NCI-H345 treated with DMSO at 0.1 percent for 48 hours (cell line): ENCODE data around the gene CD99L2.

Experiments used
- DNase-seq: peaks from one replicate; lab custom pipeline; 2025; ENCODE audit not compliant: unreplicated experiment; lab: John Stamatoyannopoulos, UW

The CD99L2 gene

DNA sequence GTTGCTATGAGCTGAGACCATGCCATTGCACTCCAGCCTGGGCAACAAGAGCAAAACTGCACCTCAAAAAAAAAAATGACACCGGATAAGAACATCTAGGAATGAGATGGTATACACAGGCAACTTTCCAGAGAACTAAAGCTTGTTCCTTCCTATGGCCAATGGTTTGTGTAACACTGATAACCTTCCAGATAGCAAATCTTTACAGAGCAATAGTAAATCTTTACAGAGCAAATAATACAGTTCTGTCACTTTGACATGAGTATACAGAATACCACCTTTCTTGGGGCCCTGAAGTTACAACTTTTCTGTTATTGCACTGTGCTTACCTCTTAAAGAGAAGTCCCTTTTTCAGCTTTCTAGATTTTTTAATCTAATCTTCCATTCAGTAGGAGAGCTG is 91.6 kb downstream of the CD99L2 start:
- no peak for DNase-seq

DNA sequence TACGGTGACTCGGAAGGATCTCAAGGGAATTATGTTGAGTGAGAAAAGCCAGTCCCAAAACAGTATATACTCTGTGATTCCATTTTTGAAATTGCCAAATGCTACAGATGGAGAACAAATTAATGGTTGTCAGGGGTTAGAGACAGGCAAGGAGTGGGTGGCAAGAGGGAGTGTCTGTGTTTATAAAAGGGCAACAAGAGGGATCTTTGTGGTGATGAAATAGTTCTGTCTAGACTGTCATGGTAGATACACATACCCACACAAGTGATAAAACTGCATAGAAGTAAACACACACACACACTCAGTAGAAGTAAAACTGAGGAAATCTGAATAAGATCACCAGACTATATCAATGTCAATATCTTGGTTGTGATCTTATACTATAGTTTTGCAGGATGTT is 92.7 kb downstream of the CD99L2 start:
- DNase-seq: no peak

DNA sequence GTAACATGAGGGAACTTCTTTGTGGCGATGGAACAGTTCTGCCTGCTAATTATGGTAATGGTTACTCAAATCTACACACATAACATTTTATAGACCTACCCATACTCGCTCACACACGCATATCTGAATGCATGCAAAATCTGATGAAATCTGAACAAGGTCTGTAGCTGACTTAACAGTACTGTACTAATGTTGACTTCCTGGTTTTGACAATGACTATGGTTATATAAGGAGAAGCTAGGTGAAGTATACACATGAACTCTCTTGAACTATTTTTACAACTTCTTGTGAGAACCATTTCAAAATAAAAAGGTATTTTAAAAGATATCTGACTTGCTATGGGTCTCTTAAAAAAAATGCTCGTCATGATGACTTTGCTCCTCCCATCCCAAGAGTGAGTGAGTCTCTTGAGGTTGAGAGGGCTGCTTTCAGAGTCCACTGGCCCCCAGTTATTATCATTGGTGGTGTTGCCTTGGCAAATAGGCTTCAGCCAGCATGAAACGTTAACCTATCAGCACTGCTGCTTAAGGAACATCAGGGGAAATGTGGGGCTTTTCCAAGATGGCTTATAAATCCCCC is 105.4 kb downstream of the CD99L2 start:
- no peak for DNase-seq

DNA sequence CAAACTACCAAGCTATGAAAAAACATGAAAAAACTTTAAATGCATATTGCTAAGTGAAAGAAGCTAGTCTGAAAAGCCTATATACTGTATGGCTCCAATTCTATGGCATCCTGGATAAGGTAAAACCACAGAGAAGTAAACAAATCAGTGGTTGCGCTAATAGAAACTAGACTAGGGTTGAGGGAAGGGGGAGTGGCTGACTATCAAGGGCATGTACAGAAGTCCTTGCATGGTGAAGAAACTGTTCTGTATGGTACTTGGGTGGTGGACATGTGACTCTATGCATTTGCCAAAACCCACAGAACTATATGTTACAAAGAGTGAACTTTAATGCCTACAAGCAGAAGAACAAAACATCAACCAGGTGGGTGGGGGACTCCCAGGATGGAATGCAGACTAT is 108.4 kb downstream of the CD99L2 start:
- no peak for DNase-seq

DNA sequence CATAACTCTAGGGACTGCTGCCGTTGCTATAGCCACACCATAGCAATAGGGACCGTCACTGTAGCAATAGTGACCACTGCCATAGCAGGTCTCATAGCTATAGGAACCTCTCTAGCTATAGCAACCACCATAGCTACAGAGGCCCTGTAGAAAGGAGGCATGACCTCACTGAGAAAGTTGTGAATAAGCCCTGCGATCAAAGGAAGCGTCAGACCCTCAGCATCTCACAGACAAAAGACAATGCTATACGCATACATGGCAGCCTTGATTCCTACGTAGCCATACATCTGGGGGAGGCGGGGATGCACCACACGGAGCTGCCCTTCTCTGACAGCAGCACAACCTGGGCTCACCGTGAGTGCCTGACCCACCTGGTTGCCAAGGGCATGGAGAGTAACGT is 116.8 kb downstream of the CD99L2 start:
- no peak for DNase-seq

DNA sequence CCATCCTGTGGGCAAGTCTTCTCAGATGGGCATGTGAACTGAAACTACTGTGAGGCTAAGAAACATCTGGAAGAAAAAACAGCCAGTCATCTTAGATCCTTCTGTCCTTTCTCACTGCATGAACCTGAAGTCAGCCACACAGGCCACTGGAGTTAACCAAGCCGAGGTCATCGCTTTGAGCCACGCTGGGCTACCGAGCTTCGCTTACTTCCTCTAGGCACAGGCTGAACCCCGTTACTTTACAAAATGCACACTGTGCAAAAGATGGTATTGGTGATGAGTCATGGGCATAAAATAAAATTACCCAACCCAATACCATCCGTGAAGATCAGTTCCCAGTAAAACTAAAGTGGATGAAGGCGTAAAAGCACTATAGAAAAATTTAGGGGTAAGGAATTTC is 119.1 kb downstream of the CD99L2 start:
- DNase-seq: no peak

DNA sequence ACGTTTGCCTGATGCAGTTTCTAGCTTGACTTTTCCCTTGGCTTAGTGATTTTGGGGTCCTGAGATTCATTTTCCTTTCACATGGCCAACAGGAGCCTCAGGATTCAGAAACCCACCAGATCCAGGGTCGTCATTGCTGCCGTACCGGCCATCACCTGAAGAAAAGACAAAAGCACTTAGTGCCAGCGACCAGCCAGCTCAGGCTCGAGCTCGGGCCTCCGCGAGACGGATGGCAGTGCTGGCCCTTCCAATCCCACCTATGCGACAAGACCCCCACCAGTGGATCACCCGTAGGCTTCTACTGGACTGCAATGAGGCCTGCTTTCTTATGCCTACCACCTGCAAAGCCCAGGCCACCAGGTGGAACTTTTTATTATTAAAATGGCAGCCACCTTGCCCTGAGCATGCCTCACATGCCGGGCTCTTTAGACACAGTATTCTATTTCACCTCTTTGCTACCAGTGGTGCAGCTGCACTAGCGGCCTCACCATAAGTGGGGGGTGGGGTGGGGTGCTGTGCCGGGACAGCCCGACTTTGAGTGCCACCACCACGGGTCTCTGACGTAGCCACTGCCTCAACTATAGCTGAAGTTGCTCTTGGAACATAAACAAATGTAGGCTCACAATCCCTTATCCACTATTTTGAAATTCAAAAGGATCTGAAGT is 121.0 kb downstream of the CD99L2 start:
- DNase-seq: no peak

DNA sequence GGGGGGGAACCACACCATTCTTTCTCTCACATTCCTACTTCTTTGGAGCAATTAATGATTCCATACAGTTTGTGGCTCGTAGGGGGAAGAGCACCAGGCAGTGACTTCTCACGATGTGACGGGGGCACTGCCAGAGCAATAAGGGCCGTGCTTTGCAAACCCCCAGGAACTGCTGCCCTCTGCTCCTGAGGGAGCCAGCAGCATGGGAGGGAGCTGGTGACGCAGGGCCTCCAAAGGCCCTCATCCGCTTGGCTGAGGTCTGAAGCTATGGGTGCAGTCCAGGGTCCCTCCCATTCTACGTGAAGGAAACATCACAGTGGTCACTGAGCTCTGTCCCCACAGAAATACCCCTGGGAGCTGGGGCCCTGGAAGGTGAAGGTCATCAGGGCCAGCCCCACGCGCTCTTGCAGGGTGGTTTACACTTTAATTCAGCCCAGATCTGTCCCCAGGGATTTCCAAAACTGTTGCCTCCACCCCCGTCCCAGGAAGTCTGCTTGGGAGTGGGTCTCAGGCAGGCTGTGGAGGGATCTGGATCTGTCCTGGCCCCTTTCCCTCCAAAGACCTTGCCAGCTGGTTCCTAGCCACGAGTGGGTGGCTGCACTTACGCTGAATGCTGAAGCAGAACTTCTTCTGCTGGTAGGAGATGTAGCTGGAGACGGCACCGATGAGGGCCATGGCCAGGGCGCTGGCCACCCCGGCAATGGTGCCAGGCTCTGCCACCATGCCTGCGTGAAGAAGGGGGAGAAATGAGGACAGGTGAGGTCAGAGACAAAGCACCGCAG is 122.7 kb downstream of the CD99L2 start:
- no peak for DNase-seq

DNA sequence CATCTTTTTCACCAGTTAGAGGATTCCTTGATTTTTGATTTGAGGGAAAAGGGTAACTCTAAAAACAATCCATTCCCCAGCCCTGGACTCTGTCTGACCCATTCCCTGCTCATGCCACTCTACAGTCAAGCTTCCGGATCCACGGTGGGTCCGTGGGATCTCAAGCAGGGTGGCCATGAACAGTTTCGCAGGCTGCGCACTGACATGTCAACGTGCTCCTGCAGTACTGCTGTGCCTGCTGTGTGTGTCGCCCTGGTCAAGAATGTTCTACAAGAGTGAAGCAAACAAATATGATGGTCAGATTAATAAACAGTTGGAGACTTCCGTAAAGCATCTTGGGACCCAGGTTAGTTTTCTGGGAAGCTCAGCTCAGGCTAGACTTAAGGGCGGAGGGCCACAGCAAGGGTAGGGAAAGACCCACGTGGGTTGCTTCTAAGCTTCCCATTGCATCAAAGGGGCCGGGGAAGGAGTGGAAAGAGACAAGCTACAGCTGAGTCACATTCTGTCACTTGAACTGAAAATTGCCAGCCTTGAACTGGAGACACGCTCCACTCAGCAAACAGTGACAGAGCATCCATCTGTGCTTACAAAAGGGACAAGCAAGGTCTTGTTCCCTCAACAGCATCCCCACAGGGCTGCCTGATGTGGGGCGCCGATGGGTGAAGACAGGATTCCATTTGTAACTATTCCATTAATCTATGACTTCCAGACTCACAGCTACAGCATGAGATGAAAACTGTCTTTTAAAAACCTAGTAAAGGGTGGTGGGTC is 123.5 kb downstream of the CD99L2 start:
- DNase-seq: no peak

DNA sequence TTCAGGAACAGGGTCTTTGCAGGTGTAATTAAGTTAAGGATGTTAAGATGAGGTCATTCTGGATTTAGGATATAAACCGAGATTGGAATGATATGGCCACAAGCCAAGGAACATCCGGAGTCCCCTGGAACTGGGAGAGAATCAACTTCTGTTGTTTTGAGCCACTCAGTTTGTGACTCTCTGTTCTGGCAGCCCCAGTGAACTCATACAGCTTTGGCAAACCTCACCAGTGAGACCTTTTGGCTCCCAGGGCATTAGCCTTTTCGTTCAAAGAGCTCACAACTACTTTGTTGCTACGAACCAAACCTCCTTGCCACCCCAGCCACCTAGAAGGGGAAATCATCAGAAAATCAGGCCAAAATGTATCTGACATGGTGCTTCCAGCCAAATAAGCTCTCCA is 124.8 kb downstream of the CD99L2 start:
- DNase-seq: no peak

DNA sequence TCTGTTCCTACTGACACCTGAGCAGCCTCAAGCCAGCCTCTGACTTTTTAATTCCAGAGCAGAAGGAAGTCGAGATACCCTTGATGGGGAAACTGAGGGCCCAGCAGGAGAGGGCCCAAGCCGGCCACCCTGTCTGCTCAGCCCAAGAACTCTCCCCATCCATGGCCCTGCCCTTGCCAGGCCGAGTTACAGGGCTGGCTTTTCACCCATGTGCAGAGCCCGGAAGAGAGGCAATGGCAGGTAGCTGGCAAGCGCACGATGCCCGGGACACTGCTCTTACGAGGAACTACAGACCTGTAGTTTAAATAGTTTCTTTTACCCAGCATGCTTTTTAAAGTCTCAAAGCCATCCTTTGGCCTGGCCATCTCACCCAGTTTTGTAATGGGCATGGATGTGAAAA is 125.4 kb downstream of the CD99L2 start:
- no peak for DNase-seq

DNA sequence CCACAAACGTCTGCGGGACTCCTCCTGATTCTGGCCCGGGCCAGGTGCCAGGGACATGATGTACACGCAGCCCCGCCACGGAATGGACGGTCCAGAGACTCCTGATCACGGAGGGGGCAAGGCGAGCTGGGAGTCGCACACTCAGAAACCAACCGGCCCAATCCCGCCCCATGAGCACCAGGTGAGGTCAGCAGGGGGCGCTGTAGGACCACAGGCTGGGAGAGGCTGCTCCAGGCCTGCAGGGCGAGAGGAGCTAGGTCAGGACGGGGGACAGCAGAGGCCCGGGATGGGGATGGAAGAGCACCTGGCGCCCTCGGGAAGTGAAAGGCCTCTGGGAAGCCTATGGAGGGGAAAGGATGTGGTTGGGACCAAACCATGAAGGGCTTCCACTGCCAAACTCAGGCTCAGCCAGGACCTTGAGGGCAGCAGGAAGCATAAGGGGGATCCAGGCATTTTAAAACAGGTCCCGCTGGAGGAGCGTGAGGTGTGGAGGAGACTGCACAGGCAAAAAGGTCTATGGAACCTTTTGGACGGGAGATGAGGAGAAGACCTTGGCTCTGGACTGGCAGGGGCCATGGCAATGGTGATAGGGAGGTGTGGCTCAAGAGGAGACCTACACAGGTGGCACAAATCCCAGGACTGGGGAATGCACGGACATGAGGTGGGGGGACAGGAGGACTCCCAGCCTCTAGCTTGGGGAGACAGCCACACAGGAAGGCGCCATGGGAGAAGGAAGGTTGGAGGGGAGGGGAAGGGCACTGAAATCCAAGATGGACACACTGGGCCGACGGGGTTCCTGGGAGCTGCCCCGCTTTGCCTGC is 126.1 kb downstream of the CD99L2 start:
- peak; percentile 17 for DNase-seq

DNA sequence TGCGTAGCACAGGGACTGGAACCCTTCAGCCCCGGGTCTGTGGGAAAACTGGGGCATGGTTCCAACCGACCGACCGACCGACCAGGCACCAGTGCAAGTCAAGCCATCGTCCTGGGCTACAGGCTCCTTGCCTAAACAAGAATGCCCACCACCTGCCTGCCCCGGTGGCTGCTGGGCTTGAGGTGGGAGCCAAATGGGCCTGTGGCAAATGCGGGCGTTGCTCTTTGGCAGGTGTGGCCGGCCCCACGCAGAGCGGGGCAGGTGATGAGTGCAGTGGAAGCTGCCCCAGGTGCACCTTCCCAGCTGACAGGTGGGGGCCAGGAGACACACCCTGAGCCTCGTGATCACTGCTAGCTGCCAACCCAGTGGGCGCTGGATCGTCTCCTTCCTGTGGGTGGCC is 127.4 kb downstream of the CD99L2 start:
- peak; percentile 3 for DNase-seq

DNA sequence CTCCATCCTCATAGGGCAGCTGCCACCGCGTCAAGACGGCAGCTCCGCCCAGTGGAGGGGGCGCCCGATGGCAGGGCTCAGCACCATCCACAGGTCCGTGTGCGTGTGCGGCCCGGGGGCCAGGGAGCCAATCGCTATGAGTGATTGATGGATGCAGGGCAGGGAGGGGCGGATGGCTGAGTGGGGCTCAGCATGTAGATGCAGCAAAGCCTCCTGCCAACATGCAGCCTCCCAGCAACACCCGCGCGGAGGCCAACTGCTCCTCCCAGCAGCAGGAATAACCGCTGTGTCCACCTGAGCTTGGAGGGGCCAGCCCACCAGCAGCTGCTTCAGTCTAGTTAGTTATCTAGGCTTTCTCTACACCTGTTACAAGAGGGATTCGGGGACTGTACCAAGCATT is 127.8 kb downstream of the CD99L2 start:
- no peak for DNase-seq

DNA sequence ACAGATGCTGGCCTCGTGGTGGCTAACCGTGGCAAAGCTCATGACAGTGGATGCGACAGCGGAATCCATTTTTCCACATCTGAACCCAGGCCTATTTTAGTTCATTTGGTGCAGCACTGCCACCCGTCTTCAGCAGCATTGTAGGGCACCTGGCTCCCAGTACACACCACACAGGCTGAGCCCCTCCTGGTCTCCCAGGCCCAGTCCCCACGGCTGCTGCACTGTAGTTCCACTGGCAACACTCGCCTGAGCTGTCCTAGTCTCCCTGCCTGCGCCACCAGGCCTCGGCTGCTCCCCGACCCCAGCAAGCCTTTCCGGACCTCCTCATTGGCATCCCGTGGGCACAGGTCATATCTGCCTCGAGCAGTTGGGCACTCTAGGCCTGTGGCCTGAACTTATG is 129.1 kb downstream of the CD99L2 start:
- DNase-seq: no peak

DNA sequence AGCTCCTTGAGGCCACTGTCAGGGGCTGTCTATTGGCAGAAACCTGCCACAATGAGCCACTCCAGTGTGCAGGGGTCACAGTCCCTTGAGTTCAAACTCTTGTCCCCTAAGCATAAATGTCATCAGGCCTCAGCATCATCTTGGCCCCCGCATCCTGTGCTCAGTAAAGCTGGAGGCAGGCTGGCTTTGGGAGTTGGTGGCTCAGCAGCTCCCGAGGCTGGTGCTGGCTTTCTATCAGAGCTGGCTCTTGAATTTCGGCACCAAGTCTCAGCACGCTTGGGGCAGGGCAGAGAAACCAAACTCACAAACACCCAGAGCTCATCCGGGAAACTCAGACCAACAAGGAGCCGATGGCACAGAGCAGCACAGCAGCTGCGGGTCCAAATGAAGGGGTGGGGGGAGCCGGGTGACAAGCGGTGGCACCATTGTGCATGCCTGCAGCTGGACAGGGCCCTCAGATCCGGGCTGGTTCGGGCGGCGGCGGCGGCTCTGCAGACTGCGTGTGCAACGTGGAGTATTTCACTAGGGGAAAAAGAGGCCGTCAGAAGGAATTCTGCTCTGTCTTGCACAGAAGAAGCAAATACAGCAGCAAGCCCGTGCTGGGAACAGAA is 129.8 kb downstream of the CD99L2 start:
- no peak for DNase-seq

DNA sequence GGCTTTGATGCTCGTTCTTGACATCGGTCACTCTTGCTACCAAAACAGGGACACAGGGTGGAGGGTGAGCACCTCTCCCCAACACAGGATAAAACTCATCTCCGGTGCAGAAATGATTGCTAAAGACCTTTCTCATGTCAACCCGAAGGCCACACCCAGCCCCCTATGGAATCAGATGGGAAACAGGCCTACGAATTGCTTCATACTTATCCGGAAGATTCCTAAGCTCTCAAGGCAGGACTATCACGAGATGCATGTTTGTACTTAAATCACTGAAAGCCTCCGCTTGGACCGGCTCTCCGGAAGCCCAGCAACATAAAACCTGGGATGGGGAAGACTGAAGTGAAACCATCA is 130.4 kb downstream of the CD99L2 start:
- no peak for DNase-seq

DNA sequence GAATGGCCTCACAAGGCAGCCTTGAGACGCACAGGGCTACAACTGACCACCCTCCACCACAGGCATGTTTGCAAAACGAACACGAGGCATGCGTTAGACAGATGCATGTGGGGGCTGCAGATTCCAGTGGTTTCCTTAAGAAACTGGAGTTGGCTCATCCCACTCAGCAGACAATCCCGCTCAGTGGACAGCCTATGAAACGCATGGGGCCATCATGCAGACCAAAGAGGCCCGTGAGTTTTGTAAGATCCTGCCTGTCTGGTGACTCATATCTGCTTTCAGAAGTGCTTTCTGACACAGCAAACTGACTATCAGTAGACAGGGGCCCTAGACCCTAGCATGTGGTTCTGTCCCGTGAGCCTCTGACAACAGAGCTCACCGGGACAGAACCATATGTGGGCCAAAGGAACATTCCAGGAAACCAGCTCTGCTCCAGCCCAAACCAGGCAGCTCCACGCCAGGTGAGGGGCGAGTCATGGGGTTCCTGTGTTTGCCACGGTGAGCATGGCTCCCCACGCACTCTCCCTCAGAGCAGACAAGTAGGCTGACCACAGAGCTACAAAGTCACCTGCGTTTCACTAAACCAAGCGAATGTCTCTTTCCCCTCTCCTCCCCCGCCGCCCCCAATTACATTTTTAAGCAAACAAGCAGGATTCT is 130.9 kb downstream of the CD99L2 start:
- no peak for DNase-seq

DNA sequence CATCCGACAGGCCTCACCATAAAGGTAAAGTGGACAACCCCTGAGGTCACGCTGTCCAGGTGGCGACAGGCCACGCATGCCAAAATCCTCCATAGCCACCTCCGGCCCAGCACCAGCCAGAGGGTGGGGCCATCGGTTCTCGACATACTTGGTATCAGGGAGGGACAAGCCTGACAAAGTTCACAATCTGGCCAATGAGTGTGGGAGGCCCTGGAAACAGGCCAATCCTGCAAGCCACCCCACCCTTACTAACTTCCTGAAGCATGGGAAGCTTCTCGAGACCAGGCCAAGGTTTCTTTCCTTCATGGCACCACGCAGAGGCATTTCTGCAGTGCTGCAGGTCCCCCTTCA is 131.4 kb downstream of the CD99L2 start:
- no peak for DNase-seq

DNA sequence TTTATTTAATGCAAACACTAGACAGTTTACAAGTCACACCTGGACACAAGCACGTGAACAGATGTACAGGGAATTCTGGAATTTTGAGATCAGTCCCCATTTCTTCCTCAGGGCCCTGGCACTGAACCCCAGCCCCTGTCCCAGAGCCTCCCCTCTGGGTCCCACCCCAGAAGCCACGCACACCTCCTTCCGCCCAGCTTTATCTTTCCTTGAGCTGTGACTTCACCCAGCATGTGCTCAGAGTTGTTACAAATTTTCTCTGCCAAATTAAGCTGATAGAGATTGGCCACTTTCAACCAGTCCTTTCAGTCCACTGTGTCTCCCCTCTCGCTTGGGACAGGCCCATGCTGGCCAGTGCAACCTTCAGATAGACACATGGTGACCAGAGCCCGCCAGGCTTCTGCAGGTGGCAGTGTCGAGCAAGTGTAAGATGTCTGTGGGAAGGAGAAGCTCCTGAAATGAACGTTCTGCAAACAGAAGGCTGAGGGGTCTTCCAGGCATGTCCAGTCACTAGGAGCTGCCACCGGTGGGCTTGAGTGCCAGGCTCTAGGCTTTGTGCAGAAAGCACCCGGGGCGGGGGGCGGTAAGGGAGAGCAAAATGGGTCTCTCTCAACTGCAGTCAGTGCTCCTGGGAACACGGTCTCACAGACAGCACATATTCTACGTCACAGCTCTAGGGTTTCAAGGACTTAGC is 132.0 kb downstream of the CD99L2 start:
- no peak for DNase-seq
